ENCODE data around the gene KIRREL3.
A peak's percentile ranks its signal among the peaks of the same experiment; 100 is the strongest.

Gene KIRREL3

DNA sequence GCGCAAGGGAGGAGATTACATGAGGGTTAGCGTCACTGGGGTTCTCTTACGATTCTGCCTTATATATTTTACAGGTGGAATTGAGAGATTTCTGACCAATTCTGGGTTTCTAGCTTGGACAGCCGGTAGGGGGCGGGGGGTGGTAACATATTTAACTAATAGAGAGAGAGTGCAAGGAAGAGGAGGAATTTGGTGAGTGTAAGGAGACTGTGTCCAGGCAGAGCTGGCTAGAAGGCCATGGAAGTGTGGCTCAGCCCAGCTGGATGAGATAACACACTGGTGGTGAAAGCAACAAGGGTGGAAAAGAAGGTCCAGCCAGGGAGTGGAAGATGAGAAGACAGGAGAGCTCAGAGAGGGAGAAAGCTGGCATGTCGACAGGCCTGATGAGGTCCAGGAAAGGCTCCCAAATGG is 588.6 kb downstream of the KIRREL3 start:
- H3K4me1 ChIP-seq (ENCODE audit: low read depth, poor library complexity, severe bottlenecking): no peaks in the 10 kb centered on the region
- no peak overlapping the region for H2AFZ ChIP-seq (ENCODE audit: low read depth)
- no peak overlapping the region for H3K4me3 ChIP-seq (IDR thresholded peaks at IDR 0.05; ENCODE audit: insufficient read depth, low read depth, low read length)
- TF ChIP-seq CTCF (conservative IDR thresholded peaks at IDR 0.05; ENCODE audit: low read depth, low read length): 0 out of 2 replicates have a peak, but pooled peaks have one; percentile 19
- H3K9ac ChIP-seq: no peak overlapping the region
- no peaks in the 10 kb centered on the region for H3K79me2 ChIP-seq (ENCODE audit: insufficient read depth, low read depth)
- no peak overlapping the region for H3K27ac ChIP-seq
- no peaks in the 10 kb centered on the region for H4K20me1 ChIP-seq (ENCODE audit: insufficient read depth)
- no peak overlapping the region for H3K4me2 ChIP-seq
- no peaks in the 10 kb centered on the region for H3K27me3 ChIP-seq (ENCODE audit: insufficient read depth, low read depth)
- H3K36me3 ChIP-seq (ENCODE audit: insufficient read depth): no peaks in the 10 kb centered on the region

DNA sequence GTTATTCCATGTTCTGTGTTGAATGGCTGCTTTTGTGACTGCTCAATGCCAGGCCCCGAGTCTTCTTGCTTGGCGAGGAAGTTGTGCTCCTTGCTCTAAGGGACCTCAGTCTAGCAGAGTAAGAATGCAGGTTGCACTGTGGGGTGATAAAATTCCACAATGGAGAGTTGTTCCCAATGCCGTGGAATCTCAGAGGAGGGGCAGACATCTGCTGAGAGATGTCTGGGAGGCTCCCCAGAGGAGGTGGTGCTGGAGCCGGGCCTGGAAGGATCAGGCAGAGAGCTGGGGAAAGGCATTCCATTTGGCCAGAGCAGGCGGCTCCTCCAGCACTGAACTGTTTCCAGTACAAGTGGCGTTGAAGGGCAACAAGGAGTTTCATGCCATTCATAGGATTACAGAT is 589.9 kb downstream of the KIRREL3 start:
- Histone ChIP-seq H4K20me1 (ENCODE audit: insufficient read depth) (no peaks in the 10 kb centered on the region), H2AFZ (ENCODE audit: low read depth) (no peak overlapping the region), H3K27me3 (ENCODE audit: insufficient read depth, low read depth) (no peaks in the 10 kb centered on the region), H3K4me3 (IDR thresholded peaks at IDR 0.05; ENCODE audit: insufficient read depth, low read depth, low read length) (no peak overlapping the region), H3K9ac (no peak overlapping the region), H3K36me3 (ENCODE audit: insufficient read depth) (no peaks in the 10 kb centered on the region), H3K79me2 (ENCODE audit: insufficient read depth, low read depth) (no peaks in the 10 kb centered on the region), H3K4me2 (no peak overlapping the region), H3K4me1 (ENCODE audit: low read depth, poor library complexity, severe bottlenecking) (no peaks in the 10 kb centered on the region), H3K27ac (no peak overlapping the region)
- TF ChIP-seq CTCF (conservative IDR thresholded peaks at IDR 0.05; ENCODE audit: low read depth, low read length): no peak

DNA sequence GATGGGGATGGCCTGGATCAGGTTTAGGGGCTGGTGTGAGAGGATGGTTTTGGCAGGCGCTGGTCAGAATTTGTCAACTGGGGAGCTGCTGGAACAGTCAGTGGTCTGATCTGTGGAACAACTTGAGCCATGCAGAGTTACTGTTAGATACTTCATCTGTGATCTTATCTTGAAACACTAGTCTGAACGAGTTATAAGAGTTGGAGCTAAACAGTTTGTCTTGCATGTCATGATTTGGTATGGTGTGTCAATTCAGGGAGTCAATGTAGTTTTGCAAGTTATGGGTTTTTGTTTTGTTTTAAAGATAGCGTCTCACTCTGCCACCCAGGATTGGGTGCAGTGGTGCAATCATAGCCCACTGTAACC is 591.0 kb downstream of the KIRREL3 start:
- Histone ChIP-seq H3K4me1 (ENCODE audit: low read depth, poor library complexity, severe bottlenecking) (no peaks in the 10 kb centered on the region), H3K27ac (no peak overlapping the region), H4K20me1 (ENCODE audit: insufficient read depth) (no peaks in the 10 kb centered on the region), H3K36me3 (ENCODE audit: insufficient read depth) (no peaks in the 10 kb centered on the region), H3K27me3 (ENCODE audit: insufficient read depth, low read depth) (no peaks in the 10 kb centered on the region), H2AFZ (ENCODE audit: low read depth) (no peak overlapping the region), H3K79me2 (ENCODE audit: insufficient read depth, low read depth) (no peaks in the 10 kb centered on the region), H3K4me3 (IDR thresholded peaks at IDR 0.05; ENCODE audit: insufficient read depth, low read depth, low read length) (no peak overlapping the region), H3K9ac (no peak overlapping the region), H3K4me2 (no peak overlapping the region)
- TF ChIP-seq CTCF (conservative IDR thresholded peaks at IDR 0.05; ENCODE audit: low read depth, low read length): no peak

- no peak for TF ChIP-seq CTCF (conservative IDR thresholded peaks at IDR 0.05; ENCODE audit: low read depth, low read length)
Observed at GRCh38 chr11:126408901-126409619, 591.5 kb downstream of the KIRREL3 start.

More at GRCh38 chr11:126408901-126409619, 591.5 kb downstream of the KIRREL3 start:
- no peaks in the 10 kb centered on the region for H3K79me2 ChIP-seq (ENCODE audit: insufficient read depth, low read depth)
- no peak overlapping the region for H3K9ac ChIP-seq
- no peak overlapping the region for H3K4me2 ChIP-seq
- H4K20me1 ChIP-seq (ENCODE audit: insufficient read depth): no peaks in the 10 kb centered on the region
- H3K4me1 ChIP-seq (ENCODE audit: low read depth, poor library complexity, severe bottlenecking): no peaks in the 10 kb centered on the region
- no peak overlapping the region for H3K27ac ChIP-seq
- H3K36me3 ChIP-seq (ENCODE audit: insufficient read depth): no peaks in the 10 kb centered on the region
- no peaks in the 10 kb centered on the region for H3K27me3 ChIP-seq (ENCODE audit: insufficient read depth, low read depth)
- no peak overlapping the region for H2AFZ ChIP-seq (ENCODE audit: low read depth)
- H3K4me3 ChIP-seq (IDR thresholded peaks at IDR 0.05; ENCODE audit: insufficient read depth, low read depth, low read length): no peak overlapping the region
